HG02610 (cell line): Measurements from ENCODE around the gene EPN2.
A peak's percentile ranks its signal among the peaks of the same experiment; 100 is the strongest.

Source experiments
- ATAC-seq: cut with Tn5 transposase; IDR thresholded peaks from one replicate; pipeline ENCODE4 v1.9.1; 2021; ENCODE audit warnings: mild to moderate bottlenecking, moderate library complexity; ENCODE audit not compliant: unreplicated experiment

EPN2 gene

GRCh38 chr17:19378416-19379360, 141.5 kb downstream of the EPN2 start, which contains the start of gene MAPK7:
MAPK7 (plus strand) TSS chr17:19378498; CDS start chr17:19378901, 403 bp downstream.
- peak; percentile 12 for ATAC-seq

GRCh38 chr17:19379361-19380065, 142.3 kb downstream of the EPN2 start:
- ATAC-seq = no peak

GRCh38 chr17:19380481-19381301, 143.5 kb downstream of the EPN2 start:
- ATAC-seq = no peak

- no peak for ATAC-seq
Measured at GRCh38 chr17:19381361-19381740, 144.2 kb downstream of the EPN2 start.

GRCh38 chr17:19381741-19382444, 144.7 kb downstream of the EPN2 start:
- no peak for ATAC-seq

GRCh38 chr17:19382531-19383444, 145.6 kb downstream of the EPN2 start:
- no peak for ATAC-seq

GRCh38 chr17:19383681-19384470, 146.7 kb downstream of the EPN2 start:
- ATAC-seq = no peak

- no peak for ATAC-seq
Measured at GRCh38 chr17:19384723-19385391, 147.7 kb downstream of the EPN2 start.

GRCh38 chr17:19385521-19385983, 148.4 kb downstream of the EPN2 start:
- no peak for ATAC-seq
